B cell (primary cell): ENCODE results near the gene AARS2. TPM values are rescaled to one million over a fixed set of nuclear protein-coding genes. Genes with fewer than 3 reads are reported as not detected.

Experiments
- ATAC-seq: fragments of 200-7000 bp; cut with Tn5 transposase; one replicate; pipeline ENCODE4 v1.10.0; 2021; ENCODE audit warnings: low read depth, mild to moderate bottlenecking, moderate number of reproducible peaks, moderate library complexity
- CTCF ChIA-PET: fragments of 350-600 bp; sonication (Branson Sonifier 250); formaldehyde crosslinking; loops from one replicate; lab custom pipeline; 2021; ENCODE audit warnings: antibody characterized with exemption, inconsistent platforms; lab: Charles Lee
- POLR2A ChIA-PET: fragments of 350-600 bp; sonication (Branson Sonifier 250); formaldehyde crosslinking; loops from one replicate; lab custom pipeline; 2021; ENCODE audit warnings: antibody characterized with exemption; lab: Charles Lee
- DNase-seq: peaks from one replicate; pipeline ENCODE4 v3.0.0; 2013
- H2AFZ ChIP-seq: 2 replicates; pipeline ENCODE4 v1.6.1; 2012; ENCODE audit warnings: mild to moderate bottlenecking, low read depth, low read length; ENCODE audit not compliant: insufficient read depth, poor library complexity, severe bottlenecking
- H3K27ac ChIP-seq, 2 donors: 1 replicate in 1 of 2; 2 replicates in 1 of 2; pipeline ENCODE4 v1.5.1; 2012 to 2013; ENCODE audit warnings: low read length in 2 of 2, mild to moderate bottlenecking in 2 of 2, moderate library complexity in 1 of 2
- H3K27me3 ChIP-seq, 4 experiments: fragments of 200-600 bp in 1 of 4; sonication (generic) in 1 of 4; replicated peaks in 1 of 4; 1 replicate in 2 of 4; 2 replicates in 2 of 4; pipeline versions ENCODE4 v1.6.1 to v1.7.0; 2013 to 2016; ENCODE audit warnings: low read length in 3 of 4, mild to moderate bottlenecking in 2 of 4, mixed read lengths in 1 of 4, moderate library complexity in 1 of 4; ENCODE audit not compliant: insufficient read depth in 4 of 4, control insufficient read depth in 3 of 4; ENCODE audit errors: control extremely low read depth in 1 of 4
- H3K36me3 ChIP-seq, 2 experiments: replicated peaks in 1 of 2; 1 replicate in 1 of 2; 2 replicates in 1 of 2; pipeline versions ENCODE4 v1.6.1 to v1.7.1; 2013; ENCODE audit warnings: low read length in 1 of 2; ENCODE audit not compliant: insufficient read depth in 2 of 2, control insufficient read depth in 1 of 2; ENCODE audit errors: control extremely low read depth in 1 of 2, extremely low read depth in 1 of 2
- H3K4me1 ChIP-seq, 2 donors: fragments of 200-600 bp in 1 of 2; sonication (generic) in 1 of 2; 1 replicate in 1 of 2; 2 replicates in 1 of 2; pipeline versions ENCODE4 v1.5.1 to v1.6.1; 2013 to 2017; ENCODE audit warnings: low read length in 2 of 2; ENCODE audit not compliant: control insufficient read depth in 2 of 2, insufficient read depth in 2 of 2
- H3K4me2 ChIP-seq: replicated peaks from 2 replicates; pipeline ENCODE3; 2012; ENCODE audit warnings: mild to moderate bottlenecking, low read depth, low read length; ENCODE audit not compliant: poor library complexity, severe bottlenecking
- H3K4me3 ChIP-seq, 5 experiments: fragments of 200-600 bp in 1 of 5; sonication (generic) in 1 of 5; 1 replicate in 3 of 5; 2 replicates in 2 of 5; pipeline versions ENCODE4 v1.5.1 to v1.7.0; 2011 to 2016; ENCODE audit warnings: low read length in 4 of 5, mild to moderate bottlenecking in 4 of 5, low read depth in 2 of 5, control low read depth in 1 of 5, moderate library complexity in 1 of 5; ENCODE audit not compliant: insufficient read depth in 1 of 5; ENCODE audit errors: control extremely low read depth in 1 of 5, extremely low read depth in 1 of 5
- H3K79me2 ChIP-seq: fragments of 200-600 bp; sonication (generic); one replicate; pipeline ENCODE4 v1.6.0; 2016; ENCODE audit warnings: low read length; ENCODE audit not compliant: control insufficient read depth, insufficient read depth
- H3K9ac ChIP-seq: fragments of 200-600 bp; sonication (generic); 2 replicates; pipeline ENCODE4 v1.6.1; 2017; ENCODE audit warnings: mild to moderate bottlenecking, low read length, moderate library complexity
- H3K9me3 ChIP-seq, 3 donors: one replicate each; pipeline versions ENCODE4 v1.6.1 to v1.7.1; 2013; ENCODE audit warnings: low read length in 2 of 3; ENCODE audit not compliant: control insufficient read depth in 2 of 3, insufficient read depth in 1 of 3; ENCODE audit errors: control extremely low read depth in 1 of 3
- H4K20me1 ChIP-seq: 2 replicates; pipeline ENCODE4 v1.6.0; 2012; ENCODE audit warnings: mild to moderate bottlenecking, low read length; ENCODE audit not compliant: insufficient read depth, control insufficient read depth, poor library complexity, severe bottlenecking
- H3K27ac Mint-ChIP-seq: one replicate; pipeline ENCODE4 v1.8.0; 2021; ENCODE audit warnings: mixed read lengths
- H3K27me3 Mint-ChIP-seq: one replicate; pipeline ENCODE4 v1.8.0; 2021; ENCODE audit warnings: mixed read lengths
- H3K4me1 Mint-ChIP-seq: one replicate; pipeline ENCODE4 v1.8.0; 2021; ENCODE audit warnings: mixed read lengths
- H3K4me3 Mint-ChIP-seq: one replicate; pipeline ENCODE4 v1.8.0; 2021; ENCODE audit warnings: mixed read lengths
- H3K9me3 Mint-ChIP-seq: one replicate; pipeline ENCODE4 v1.8.0; 2022; ENCODE audit warnings: mixed read lengths; ENCODE audit not compliant: insufficient read depth
- EZH2 ChIP-seq: IDR thresholded peaks from 2 replicates; pipeline ENCODE4 v1.6.1; 2012; ENCODE audit warnings: borderline replicate concordance, low read depth, mild to moderate bottlenecking, moderate library complexity, low read length; ENCODE audit not compliant: insufficient read depth, poor library complexity, severe bottlenecking
- WGBS: methylation state at CpG from one replicate; pipeline ENCODE4 v1.1.5; 2013; ENCODE audit warnings: missing lambda C conversion rate; ENCODE audit not compliant: insufficient coverage; 5-methylcytosine and 5-hydroxymethylcytosine counted together
- intact Hi-C: fragments of 100-400 bp; cut with micrococcal nuclease; formaldehyde crosslinking; loops from one replicate; pipeline ENCODE4 v1.10.0; 2022
- polyA plus RNA-seq: library from polyadenylated mRNA; depleted of rRNA; stranded (reverse); fragments of >200 nt; gene quantifications from 2 replicates; pipeline ENCODE4 v1.2.3, GENCODE V29; 2012
- total RNA-seq, 2 donors: library from RNA; stranded (reverse); fragments of 120-200 nt in 1 of 2; gene quantifications; 1 replicate in 1 of 2; 2 replicates in 1 of 2; pipeline versions ENCODE4 v1.2.3 to v1.2.4, GENCODE V29; 2013 to 2022
- TF ChIP-seq, protein P1 (sequence below): fragments of 200-600 bp; IDR thresholded peaks from one replicate; pipeline ENCODE4 v1.8.0; 2022; ENCODE audit warnings: antibody characterized with exemption, mild to moderate bottlenecking

The AARS2 gene
- total and polyA plus RNA-seq, 2 donors (not counting 1 experiment from before 2014, with no cell fraction given): 11.3 to 21.3 TPM

GRCh38 chr6:44306710-44307109, 6.4 kb downstream of the AARS2 start:
- H3K9me3 Mint-ChIP-seq: no peaks in the 10 kb centered on the region
- H2AFZ ChIP-seq: no peak overlapping the region
- ChIA-PET POLR2A (interaction anchor here (1.3 kb wide), 1 partner anchor 60 kb away, joined by 3 read pairs; the partner anchor contains the start of gene HSP90AB1), CTCF (interaction anchor here (1.1 to 9.6 kb wide), 4 partner anchors 11 to 210 kb away, joined by 4 to 107 read pairs (median 18); partner anchors contain the start of gene TMEM151B)
- no peak overlapping the region for H3K4me2 ChIP-seq
- peaks cover 0 to 80% of the 10 kb centered on the region in 2 experiments for H3K36me3 ChIP-seq
- H3K79me2 ChIP-seq: peaks cover 5% of the 10 kb centered on the region
- no peak overlapping the region for H3K9ac ChIP-seq
- no peak for ATAC-seq
- no peaks in the 10 kb centered on the region for H3K27me3 Mint-ChIP-seq
- H3K9me3 ChIP-seq: no peaks in the 10 kb centered on the region
- H3K4me3 ChIP-seq: no peak overlapping the region
- no peaks in the 10 kb centered on the region for H3K4me1 ChIP-seq
- no peaks in the 10 kb centered on the region for H4K20me1 ChIP-seq
- no peak for DNase-seq
- 96% methylated on average over 6 of the region's 8 CpGs for WGBS
- H3K27ac ChIP-seq: no peak overlapping the region
- TF ChIP-seq, protein P1, sequence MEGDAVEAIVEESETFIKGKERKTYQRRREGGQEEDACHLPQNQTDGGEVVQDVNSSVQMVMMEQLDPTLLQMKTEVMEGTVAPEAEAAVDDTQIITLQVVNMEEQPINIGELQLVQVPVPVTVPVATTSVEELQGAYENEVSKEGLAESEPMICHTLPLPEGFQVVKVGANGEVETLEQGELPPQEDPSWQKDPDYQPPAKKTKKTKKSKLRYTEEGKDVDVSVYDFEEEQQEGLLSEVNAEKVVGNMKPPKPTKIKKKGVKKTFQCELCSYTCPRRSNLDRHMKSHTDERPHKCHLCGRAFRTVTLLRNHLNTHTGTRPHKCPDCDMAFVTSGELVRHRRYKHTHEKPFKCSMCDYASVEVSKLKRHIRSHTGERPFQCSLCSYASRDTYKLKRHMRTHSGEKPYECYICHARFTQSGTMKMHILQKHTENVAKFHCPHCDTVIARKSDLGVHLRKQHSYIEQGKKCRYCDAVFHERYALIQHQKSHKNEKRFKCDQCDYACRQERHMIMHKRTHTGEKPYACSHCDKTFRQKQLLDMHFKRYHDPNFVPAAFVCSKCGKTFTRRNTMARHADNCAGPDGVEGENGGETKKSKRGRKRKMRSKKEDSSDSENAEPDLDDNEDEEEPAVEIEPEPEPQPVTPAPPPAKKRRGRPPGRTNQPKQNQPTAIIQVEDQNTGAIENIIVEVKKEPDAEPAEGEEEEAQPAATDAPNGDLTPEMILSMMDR: no peak
- no peak for TF ChIP-seq EZH2
- intact Hi-C loops: no loop called here
- H3K27me3 ChIP-seq: no peaks in the 10 kb centered on the region
- peaks cover 3% of the 10 kb centered on the region for H3K4me1 Mint-ChIP-seq
- H3K27ac Mint-ChIP-seq: no peak overlapping the region
- H3K4me3 Mint-ChIP-seq: no peak overlapping the region

DNA sequence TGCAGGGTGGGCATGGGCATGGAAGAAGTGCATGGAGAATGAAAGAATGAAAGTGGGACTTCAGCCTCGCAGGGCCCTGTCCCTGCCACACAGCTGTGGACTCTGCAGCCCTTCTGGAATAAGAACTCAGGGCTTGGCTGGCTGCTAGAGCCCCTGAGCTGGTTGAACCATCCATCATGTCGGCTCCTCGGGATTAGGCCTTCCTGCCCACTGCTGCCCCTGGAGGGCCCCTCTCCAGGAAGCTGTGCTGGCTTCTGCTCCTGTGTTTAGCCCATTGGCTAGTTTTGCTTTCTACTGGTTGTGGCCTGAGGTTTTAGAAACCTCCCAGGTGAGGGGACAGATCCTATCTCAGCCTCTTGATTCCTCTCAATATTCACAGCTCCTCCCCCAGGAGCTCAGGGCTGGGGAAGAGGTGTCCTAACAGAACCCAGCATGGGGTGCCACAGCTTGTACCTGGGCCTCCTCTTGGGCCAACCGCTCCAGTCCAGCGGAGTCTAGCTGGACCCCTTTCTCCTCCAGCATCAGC, 7.9 kb downstream of the AARS2 start:
- Histone ChIP-seq H3K4me1 (no peaks in the 10 kb centered on the region), H3K36me3 (peaks cover 0 to 75% of the 10 kb centered on the region in 2 experiments), H3K9ac (no peak overlapping the region), H3K79me2 (no peaks in the 10 kb centered on the region), H3K27ac (no peak overlapping the region), H3K27me3 (no peaks in the 10 kb centered on the region), H3K9me3 (no peaks in the 10 kb centered on the region), H4K20me1 (no peaks in the 10 kb centered on the region), H3K4me2 (no peak overlapping the region), H2AFZ (no peak overlapping the region), H3K4me3 (no peak overlapping the region)
- no peak overlapping the region for H3K4me3 Mint-ChIP-seq
- TF ChIP-seq, protein P1: no peak
- no peak for TF ChIP-seq EZH2
- CTCF ChIA-PET: interaction anchor here (0.7 to 9.6 kb wide), 21 partner anchors 8 to 210 kb away, joined by 3 to 107 read pairs (median 5); partner anchors contain the start of genes AARS2, HSP90AB1 and TMEM151B
- ATAC-seq: no peak
- no peaks in the 10 kb centered on the region for H3K27me3 Mint-ChIP-seq
- no peak for DNase-seq
- POLR2A ChIA-PET: interaction anchor here (1.1 to 1.3 kb wide), 2 partner anchors 58 to 303 kb away, joined by 3 to 7 read pairs; partner anchors contain the start of gene HSP90AB1
- no peak overlapping the region for H3K27ac Mint-ChIP-seq
- H3K9me3 Mint-ChIP-seq: no peaks in the 10 kb centered on the region
- intact Hi-C loops: no loop called here
- 95% methylated on average over 4 of the region's 5 CpGs for WGBS
- H3K4me1 Mint-ChIP-seq: no peaks in the 10 kb centered on the region
